NCI-H748 treated with DMSO at 0.1 percent for 48 hours (cell line): Measurements from ENCODE around the gene FAM3A.
A peak's percentile ranks its signal among the peaks of the same experiment; 100 is the strongest.

ENCODE experiments used
- DNase-seq: peaks from one replicate; lab custom pipeline; 2025; lab: John Stamatoyannopoulos, UW

FAM3A gene

GRCh38 chrX:154458954-154459778 lies 56.9 kb downstream of the FAM3A start:
- DNase-seq, result no peak

DNA sequence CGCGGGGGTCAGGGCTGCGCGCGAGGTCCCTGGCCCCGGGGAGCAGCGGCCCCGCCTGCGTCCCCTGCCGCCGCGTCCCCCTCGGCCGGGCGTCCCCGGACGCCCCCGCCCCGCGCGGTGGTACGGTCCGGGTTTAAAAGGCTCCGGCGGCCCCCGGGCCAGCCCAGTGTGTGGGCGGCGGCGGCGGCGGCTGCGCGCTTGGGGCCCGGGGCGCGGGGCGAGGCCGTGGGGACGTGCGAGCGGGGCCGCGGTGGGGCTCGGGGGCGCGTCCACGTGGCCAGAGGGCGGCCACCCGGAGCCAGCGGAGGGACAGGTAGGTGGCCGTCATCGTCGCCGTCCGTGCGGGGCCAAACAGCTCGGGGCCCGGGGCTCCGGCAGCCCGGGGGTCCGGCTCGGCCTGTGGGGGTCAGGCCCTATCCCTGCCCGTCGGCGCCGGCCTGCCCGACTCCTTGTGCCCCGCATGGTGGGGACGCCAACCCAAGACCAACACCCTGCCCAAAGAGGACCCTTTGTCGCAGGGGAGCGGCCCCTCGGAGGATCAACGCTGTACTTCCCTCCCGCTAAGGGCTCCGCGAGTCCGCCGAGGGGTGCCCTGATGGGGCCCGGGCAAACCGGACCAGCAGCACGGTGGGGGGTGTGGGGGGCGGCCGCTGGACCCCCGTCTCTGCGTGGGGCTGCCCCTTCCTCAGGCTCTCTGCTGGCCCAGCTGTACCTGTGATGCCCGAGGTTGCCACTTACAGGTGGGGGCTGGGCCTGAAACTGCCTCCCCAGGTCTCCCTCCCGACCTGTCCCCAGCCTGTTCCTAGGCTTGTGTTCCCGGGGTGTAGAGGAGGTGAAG lies 57.7 kb downstream of the FAM3A start, which contains the start of gene PLXNA3:
Gene PLXNA3, plus strand, starts transcription at position 166 of the 838 bp plus-strand sequence. CDS start 1,903 bp downstream, outside the sequence.
- no peak for DNase-seq

- DNase-seq, result peak; percentile 20
Measured at GRCh38 chrX:154457491-154458115, 58.4 kb downstream of the FAM3A start.
